GM18511 (cell line): ENCODE measurements around the gene UTF1.

Source experiments
- ATAC-seq: cut with Tn5 transposase; IDR thresholded peaks from one replicate; pipeline ENCODE4 v1.9.1; 2021; ENCODE audit warnings: mild to moderate bottlenecking, moderate library complexity; ENCODE audit not compliant: unreplicated experiment

Gene UTF1

DNA sequence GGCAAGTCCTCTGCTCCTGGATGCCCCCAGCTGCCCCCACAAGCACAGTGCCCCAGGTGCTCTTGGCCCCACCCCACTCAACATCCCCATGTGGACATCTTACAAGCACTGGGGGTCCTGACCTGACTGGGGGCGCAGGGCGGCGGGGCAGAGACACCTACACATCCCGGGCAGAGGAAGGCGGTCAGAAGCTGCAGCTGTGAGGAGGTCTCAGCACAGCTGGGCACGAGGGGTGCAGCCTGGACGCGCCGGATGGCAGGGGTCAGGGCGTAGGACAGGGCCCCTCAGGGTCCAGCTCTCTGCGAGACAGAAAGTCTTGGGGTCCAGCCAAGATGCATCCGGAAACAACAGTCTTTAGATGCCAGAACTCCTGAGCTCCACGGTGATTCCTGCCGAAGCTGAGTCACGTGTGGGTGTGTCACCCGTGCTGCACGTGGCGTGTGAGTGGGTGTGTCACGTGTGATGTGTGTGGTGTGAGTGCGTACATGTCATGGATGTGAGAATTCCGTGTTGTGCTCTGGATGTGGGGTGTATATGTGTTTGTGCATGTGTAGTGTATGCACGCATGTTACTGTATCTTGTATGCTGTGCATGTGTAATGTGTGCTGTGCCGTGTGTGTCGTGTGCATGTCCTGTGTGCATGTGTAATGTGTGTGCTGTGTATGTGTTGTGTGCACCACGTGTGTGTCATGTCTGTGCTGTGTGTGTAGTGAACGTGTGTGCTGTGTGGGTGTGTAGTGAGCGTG lies 12.8 kb downstream of the UTF1 start:
- ATAC-seq = no peak

DNA sequence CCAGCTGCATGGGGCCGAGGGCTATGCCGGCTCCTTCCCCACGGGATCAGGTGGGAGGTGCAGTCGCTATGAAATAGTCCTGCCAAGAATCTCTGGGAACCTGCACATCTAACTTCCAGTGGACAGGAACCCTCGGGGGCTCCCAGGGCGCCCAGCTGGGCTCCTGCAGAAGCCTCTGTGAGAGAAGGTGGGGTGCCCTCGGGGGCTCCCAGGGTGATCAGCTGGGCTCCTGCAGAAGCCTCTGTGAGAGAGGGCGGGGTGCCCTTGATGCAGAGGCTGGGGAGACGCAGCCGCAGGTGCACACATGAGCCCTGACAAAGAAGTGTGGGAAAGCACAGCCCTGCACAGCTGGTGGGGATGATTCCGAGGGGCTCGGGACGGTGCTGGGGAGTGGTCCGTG lies 13.6 kb downstream of the UTF1 start:
- no peak for ATAC-seq

DNA sequence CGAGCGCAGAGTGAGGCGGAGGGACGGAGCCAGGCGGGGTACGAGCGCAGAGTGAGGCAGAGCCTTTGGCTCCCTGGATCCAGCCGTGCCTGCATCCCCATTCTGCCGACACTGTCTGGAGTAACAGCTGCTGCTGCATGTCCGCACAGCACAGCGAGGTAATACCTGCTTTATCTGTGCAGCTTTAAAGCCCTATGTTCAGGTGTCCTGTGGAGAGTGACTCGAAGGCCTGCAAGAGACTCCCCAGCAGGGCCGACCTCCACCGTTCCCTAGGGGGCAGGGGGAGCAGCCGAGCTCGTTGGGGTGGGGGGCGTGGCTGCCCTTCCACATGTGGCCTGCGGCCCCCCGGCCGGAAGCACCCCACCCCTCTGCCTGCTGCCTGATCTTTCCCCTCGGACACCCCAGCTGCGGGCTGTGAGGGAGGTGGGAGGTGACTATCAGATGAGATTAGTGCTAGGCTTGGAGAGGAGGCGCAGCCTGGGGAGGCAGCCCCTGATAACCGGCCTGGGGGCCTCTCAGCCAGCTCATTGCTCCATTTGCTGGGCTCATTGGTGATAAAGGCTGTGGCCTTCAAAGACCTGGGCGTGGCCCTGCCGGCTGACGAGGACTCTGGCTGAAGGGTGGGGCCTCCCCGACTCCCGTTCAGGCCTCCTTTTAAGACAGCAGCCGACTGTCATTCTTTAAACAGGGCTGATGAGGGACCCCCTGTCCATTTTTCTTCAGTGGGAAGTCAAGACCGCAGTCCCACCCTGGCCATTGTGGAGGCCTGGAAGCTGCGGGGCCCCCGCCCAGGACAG lies 15.6 kb downstream of the UTF1 start:
- no peak for ATAC-seq

DNA sequence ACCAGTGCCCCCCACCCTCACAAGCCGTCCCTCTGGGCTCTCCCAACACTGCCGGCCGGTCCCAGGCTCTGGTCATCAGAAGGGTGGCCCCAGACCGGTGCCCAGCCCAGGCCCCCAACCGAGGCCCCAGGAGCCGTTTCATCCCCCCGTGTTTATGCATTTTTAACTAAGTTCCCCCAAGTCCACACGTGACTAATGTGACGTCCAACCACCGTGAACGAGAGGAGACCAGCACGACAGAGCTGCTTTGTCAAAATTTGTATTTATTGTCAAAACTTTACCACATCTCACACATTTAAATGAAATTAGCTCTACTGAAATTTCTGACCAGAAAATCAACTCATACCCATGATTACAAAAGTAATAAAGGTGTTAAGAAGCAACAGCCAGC lies 16.2 kb downstream of the UTF1 start:
- ATAC-seq = no peak

DNA sequence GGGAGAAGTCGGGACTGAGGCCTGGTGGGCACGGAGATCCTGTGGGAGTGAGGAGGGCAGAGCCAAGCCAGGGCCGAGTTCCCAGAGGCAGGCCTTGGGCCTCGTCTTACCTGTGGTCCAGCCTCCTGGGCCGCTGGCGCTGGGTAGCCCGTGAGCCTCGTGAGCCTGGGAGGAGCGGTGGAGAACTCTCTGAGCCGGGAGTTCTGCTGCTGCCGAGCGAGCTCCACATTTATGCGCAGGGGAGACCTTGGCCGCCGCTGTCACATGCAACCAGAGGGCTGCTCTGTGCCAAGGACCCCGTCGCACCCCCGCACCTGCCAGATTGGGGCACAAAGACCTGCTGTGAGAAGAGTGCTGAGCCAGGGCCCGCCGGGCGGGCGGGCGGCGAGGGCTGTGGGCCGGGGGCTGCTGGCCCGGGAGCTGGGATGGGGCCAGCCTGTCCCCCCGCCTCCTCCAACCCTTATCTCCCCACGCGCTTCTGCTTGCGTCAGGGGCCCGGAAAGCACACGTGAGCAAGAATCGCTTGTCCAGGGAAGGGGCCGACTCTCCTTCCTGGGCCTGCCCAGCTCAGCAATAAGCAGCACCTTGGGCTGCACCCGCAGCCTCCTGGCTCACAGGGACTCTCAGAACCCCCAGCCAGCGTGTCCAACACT lies 17.8 kb downstream of the UTF1 start:
- ATAC-seq = no peak

DNA sequence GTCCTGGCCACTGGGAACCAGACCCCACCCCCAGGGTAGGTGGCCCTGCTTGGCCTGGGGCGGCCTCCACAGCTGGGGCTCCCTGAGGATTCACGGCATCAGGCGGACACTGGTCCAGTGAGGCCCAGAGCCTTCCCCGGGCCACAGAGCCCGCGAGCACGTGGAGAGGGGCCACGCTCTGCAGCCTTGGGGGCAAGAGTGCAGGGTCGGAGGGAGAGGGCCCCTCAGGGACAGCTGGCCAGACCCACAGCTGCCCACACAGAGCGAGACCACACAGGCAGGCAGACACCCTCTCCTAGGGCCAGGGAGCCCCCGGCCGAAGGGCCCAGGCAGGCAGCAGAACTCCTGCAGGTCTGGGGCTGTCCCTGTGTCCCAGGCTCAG lies 18.3 kb downstream of the UTF1 start:
- ATAC-seq = no peak

DNA sequence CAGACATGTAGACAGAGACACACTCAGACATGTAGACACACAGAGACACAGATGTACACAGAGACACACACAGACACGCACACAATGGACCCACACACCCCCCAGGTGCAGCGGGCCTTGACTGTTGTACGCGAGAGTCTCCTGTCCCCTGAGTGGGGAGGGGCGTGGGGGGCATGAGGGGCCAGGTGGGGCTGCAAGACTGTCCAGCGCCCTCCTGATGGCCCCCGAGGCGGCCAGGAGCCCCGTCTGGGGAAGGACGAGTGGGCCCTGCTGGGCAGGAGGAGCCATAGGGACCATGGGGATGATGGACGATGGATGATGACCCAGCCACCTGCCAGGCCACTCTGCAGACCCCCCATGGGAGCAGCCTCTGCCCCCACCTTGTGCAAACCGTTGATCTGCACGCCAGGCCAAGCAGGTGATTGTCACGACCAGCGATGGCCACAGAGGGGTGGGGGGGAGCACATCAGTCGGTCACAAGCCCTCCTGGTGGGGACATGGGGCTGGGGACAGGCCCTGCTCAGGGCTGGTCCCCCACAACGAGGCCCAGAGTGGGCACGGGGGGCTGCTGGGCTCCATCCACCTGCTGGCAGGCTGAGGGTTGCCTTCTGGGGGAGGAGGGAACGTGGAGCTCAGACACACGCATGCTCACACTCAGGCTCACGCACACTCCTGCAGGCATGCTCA lies 19.2 kb downstream of the UTF1 start:
- ATAC-seq = no peak

DNA sequence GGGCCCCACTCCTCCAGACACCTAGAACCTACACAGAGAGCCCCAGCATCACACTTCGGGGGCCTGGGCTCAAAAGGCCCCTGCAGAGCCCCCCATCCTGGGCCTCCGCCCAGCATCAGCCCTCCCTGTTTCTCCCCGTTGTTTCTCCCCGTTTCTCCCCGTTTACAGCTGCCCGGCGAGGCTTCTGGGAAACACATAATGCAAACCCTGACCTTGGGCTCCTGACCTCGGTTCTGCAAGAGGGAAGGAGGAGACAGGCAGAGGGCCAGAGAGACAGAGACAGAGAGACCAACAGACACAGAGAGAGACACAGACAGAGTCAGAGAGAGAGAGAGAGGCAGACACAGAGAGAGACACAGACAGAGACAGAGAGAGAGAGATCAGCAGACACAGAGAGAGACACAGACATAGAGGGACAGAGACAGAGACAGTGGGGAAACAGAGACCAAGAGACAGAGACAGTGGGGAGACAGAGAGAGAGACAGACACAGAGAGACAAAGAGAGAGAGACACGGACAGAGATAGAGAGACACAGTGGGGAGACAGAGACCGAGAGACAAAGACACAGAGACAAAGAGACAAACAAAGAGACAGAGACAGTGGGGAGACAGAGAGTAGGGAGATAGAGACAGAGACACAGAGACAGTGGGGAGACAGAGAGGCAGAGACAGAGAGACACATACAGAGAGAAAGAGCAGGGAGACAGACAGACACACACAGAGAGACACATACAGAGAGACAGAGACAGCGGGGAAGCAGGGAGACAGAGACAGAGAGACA lies 20.1 kb downstream of the UTF1 start:
- ATAC-seq = no peak

DNA sequence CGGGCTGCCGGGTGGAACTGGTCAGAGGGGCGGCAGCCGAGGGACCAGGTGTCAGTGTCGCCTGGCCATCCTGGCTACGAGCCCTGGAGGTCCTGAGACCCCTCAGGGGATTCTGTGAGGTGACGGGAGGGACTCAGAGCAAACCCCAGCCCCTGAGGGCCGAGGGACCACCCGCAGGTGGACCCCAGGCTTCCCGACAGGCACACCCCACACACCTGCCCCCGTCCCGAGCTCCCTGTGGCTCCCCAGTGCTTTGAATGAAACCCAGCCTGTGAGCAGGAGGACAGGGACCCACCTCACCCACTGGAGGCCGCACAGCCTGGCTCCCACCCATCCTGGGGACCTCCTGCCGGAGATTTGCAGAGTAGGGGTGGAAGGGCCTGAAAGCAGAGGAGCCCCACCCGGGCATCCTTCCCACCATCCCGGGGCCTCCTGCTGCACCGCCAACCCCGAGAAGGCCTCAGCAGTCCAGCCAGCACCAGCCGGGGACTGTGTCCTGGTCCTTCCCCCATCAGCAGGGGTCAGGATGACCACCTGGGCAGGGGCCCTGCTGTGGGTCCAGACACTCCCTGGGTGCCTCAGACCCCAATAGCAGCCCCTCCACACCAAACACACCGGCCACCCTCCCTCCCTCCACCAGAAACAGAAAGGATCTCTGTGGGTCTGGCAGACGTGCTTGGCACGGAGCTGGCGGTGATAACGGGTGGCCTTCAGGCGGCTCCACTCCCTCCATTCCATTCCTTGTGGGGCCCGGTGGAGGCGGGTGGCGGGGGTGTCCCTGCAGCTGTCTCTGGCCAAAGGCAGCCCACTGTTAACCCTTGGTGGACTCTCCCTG lies 21.6 kb downstream of the UTF1 start:
- ATAC-seq = no peak

DNA sequence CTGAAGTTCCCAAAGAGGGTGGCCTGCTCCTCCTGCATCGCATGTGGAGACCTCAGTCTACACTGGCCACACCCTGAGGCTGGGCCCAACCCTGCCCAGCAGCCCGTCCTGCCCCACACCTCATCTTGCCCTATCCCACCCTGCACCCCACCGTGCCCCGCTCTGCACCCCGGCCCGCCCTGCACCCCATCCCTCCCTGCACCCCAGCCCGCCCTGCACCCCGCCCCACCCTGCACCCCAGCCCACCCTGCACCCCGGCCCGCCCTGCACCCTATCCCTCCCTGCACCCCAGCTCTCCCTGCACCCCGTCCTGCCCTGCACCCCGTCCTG lies 22.2 kb downstream of the UTF1 start:
- ATAC-seq = no peak

DNA sequence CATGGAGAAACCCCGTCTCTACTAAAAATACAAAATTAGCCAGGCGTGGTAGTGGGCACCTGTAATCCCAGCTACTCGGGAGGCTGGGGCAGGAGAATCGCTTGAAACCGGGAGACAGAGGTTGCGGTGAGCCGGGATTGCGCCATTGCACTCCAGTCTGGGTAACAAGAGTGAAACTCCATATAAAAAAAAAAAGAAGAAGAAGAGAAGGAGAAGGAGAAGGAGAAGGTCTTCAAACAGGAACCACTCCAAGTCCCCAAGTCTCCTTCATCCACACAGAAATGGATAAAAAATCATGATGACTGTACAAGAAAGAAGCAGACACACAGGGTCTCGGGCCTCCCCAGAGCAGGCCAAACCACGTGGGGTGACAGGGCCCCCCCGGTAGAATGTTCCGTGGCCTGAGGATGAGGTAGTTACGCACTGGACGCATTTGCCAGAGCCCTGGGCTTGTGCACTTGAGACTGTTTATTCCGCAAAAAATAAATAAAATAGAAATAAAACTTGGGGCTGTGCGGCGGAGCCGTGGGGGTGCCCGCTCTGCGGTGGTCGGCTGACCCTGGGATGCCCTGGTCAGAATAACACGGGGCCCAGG lies 23.4 kb downstream of the UTF1 start:
- no peak for ATAC-seq

DNA sequence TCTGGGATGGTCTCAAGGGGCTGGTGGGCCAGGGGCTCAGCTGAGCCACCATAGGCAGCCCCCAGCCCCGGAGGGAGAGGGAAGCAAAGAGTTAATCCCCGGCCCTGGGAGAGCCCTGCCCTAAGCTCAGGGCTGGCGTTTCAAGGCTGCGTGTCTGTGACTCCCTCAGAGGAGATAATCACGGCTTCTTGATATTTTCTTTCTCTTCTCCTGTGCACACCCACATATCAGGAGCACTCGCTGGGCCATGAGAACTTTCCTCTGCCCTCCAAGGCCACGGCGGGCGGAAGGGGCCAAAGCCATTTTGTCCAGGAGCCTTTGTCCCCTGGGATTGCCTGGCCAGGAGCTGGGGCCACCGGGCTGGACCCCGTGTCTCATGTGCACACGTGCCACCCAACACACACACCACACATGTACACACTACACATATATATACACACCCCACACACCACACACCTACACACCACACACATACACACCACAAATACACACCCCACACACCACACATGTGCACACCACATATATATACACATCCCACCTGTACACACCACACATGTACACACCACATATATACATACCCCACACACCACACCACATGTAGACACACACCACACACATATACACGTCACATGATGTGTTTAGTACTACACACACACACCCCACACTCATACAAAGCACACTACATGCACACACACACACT lies 24.6 kb downstream of the UTF1 start:
- ATAC-seq = no peak

DNA sequence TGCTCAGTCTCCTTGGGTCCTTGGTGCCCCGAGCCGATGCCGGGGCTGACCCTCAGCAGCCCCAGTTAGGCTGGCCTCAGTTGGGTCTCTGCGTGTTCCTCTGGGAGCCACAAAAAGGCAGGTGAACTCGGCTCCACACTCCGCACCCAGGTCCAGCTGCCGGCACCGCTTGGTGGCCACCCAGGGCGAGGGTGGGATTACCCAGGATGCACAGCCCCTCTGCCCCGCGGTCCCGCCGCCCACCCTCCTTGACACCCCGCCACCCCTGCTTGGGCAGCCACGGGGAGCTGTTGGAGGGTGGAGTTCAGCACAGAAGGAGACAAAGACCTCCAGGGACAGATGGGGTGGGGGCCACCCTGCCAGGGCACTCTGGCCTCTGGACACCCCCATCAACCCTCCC lies 25.3 kb downstream of the UTF1 start:
- no peak for ATAC-seq

DNA sequence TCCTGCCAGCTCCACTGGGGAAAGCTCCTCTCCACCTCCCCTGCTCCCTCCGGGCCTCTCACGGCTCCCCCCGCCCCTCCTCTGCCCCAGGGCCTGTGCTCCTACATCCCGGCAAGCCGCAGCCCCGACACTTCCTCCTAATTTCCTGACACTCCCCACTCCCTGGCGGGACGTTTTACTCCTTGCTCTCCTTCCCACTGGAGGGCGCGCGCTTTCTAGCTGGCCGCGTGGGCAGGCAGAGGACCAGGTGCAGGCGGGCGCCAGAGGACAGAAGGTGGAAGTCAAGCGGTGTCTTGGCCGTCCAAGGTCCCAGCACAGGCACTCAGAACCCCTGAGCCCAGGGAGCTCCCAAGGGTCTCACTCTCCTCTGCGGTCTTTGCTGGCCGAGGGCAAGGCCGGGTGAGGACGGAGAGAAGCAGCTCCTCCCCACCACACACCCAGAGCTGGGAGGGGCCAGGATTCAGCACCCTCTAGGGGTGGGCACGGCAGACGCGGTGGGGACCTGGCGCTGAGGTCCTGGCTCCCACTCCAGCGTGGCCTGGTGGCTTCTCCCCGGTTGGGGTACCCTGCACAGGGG lies 27.6 kb downstream of the UTF1 start:
- no peak for ATAC-seq

DNA sequence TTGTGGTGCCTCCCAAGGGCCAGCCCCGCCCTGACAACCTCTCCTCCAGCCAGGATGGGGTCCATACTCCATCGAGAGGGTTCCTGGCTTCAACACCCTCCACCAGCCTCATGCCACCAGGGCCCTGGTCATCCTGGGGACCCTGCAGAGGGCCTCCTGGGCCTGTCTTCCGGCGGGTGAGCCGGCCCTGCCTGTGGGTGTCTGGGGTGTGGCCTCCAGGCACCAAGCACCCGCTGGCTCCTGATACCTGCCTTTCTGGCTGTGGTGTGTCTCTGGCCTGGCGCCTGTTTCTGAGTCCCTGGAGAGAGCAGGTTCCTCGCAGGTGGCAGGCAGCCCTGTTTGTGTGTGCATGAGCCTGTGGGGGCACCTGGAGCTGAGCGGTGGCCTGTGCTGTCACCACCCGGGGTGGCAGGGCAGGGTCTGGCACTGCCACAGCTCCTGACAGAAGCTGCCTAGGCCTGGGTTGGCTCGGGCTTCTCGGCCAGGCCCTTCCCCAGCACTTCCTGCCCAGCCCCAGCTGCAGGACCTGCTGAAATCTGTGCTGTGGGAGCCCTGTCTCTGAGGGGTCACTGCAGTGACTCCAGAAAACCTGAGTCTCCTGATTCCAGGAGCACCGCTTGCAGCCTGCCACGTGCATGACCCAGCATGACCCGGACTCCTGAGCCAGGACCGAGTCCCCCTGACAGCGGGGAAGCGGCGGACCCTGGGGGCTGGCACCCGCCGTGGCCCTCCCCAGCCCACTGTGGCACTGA lies 28.2 kb downstream of the UTF1 start:
- ATAC-seq = no peak

DNA sequence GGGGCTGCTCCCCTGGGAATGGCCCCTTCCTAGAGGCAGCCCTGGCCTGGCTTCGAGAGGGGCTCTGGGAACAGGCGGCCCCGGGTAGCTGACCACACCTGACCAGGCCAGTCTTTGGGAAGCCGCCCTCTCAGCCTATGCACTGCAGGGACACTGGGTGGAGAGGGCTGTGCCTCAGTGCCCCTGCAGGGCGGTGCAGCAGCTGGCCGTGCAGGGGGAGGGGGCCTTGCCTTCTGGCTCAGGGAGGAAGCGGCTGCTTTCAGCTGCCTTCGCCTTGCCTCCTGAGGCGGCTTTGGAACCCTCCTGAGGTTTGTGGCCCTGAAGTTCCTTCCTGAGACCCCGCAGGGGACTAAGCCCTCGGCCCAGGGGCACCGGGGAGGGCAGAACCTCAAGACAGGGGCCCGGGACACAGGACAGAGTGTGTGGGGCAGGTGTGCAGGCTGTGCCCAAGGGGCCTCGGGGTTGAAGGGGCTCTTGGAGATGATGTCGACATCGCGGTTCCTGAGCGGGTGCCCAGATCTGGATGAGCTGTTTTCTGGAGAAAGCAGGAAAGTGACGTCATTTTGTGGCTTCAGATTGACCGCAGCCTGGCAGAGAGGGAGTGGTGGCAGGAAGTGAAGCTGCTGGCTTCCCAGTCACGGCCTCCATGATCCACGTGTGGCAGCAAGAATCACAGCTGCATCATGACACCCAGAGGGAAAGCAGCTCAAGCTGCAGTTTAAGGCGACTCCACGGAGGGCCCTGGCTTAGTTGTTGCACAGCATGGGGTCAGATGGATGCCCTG lies 29.0 kb downstream of the UTF1 start:
- ATAC-seq = no peak

DNA sequence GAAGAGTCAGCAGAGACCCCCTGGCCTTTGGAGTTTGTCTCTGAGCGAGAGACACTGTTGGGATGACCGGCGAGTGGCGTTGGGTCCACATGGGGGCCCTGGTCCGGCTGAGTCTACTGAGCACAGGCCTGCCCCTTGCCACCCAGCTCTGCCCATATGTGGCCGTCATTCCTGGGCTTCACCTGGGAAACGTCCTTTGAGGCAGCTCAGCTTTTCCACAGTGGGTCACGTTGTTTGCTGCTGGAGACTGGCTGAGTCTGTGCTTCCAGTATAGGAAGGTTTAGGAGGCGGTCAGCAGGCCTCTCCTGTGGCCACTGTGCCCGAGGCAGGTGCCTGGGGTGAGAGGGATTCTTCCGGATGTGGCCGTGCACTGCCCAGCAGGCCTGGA lies 29.6 kb downstream of the UTF1 start:
- ATAC-seq = no peak
